Skeletal muscle satellite cell (primary cell): ENCODE data around the gene NPLOC4.

Experiments used
- H3K27me3 ChIP-seq: 2 replicates; pipeline ENCODE4 v1.7.0; 2013; ENCODE audit warnings: low read length; ENCODE audit not compliant: control insufficient read depth, insufficient read depth
- H3K36me3 ChIP-seq: 2 replicates; pipeline ENCODE4 v1.7.0; 2013; ENCODE audit warnings: mild to moderate bottlenecking, control low read depth, low read length; ENCODE audit not compliant: insufficient read depth
- H3K4me1 ChIP-seq: 2 replicates; pipeline ENCODE4 v1.7.0; 2013; ENCODE audit warnings: low read length; ENCODE audit not compliant: control insufficient read depth, insufficient read depth
- H3K4me2 ChIP-seq: 2 replicates; pipeline ENCODE4 v1.7.0; 2013; ENCODE audit warnings: mild to moderate bottlenecking, low read length
- H3K4me3 ChIP-seq: 2 replicates; pipeline ENCODE4 v1.7.0; 2013; ENCODE audit warnings: low read length
- H3K9ac ChIP-seq: 2 replicates; pipeline ENCODE4 v1.7.0; 2013; ENCODE audit warnings: mild to moderate bottlenecking, low read depth, low read length, moderate library complexity
- H3K9me3 ChIP-seq: replicated peaks from 2 replicates; pipeline ENCODE4 v1.7.0; 2013; ENCODE audit warnings: mild to moderate bottlenecking, control low read depth, low read length

The NPLOC4 gene

DNA sequence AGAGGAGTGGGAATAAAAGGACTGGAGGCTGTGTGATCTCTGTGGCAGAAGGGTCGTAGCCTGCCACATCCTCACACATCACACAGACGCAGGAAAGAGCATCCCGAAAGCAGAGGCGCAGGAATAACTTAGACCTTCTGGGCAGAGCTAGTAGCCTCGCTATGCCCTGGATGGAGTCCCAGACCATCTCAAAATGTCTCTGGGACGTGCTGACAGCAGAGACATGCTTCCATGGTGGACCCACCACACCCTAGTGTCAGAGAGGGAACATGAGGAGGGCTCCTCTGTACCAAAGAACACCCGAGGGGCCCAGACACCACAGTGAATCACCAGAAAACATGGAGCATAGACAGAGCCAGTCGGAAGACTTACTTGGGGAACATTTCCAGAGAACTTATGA lies 55.2 kb downstream of the NPLOC4 start:
- H3K36me3 ChIP-seq: peaks cover 58% of the 10 kb centered on the region
- no peak overlapping the region for H3K4me3 ChIP-seq

DNA sequence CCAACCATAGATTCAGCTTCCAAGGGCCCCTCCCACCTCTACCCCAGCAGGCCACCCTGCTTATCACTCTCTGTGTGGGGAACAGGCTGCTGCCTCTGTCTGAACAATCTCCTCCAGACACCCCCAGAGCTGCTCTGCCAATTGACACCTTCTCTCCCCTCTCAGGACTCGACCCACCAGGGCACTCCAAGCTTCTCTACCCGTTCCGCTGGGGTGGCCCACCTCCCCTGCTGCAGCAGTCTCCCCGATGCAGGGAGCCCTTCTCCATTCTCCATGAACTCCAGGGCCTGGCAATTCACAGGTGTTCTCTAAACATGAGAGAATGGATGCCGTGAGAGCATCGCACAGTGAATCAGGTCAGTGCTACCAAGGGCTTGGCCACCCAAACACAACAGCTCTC lies 56.4 kb downstream of the NPLOC4 start:
- H3K9me3 ChIP-seq: no peaks in the 10 kb centered on the region
- H3K36me3 ChIP-seq: peaks cover 51% of the 10 kb centered on the region
- H3K9ac ChIP-seq: no peak overlapping the region
- H3K27me3 ChIP-seq: no peaks in the 10 kb centered on the region
- peaks cover 68% of the 10 kb centered on the region for H3K4me1 ChIP-seq
- no peak overlapping the region for H3K4me3 ChIP-seq
- no peak overlapping the region for H3K4me2 ChIP-seq

More for the DNA sequence above, 55.2 kb downstream of the NPLOC4 start:
- Histone ChIP-seq H3K4me1 (peaks cover 56% of the 10 kb centered on the region), H3K27me3 (no peaks in the 10 kb centered on the region), H3K9me3 (no peaks in the 10 kb centered on the region), H3K9ac (no peak overlapping the region), H3K4me2 (no peak overlapping the region)

DNA sequence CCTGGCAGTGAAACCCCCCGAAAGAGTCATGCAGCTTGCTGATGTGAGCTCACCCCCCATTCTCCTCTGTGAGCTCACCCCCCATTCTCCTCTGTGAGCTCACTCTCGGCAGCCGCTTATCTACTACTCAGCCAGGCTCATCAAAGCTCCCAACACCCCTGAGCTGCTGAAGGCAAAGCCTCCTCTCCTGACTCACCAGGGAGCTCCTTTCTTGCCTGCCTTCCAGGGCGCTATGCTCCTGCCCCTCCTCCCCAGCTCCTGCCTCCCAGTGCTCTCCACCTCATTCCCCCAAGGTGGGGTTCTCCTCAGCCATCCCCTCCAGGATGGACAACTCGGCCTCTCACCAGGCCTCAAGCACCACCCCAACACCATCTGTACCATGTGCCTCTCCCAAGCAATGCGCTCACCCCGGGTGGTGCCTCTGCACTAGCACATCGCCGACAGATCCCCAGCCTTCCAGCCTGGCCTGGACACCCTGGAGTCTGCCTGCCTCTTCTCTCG lies 57.0 kb downstream of the NPLOC4 start:
- Histone ChIP-seq H3K4me1 (peaks cover 70% of the 10 kb centered on the region), H3K36me3 (peaks cover 48% of the 10 kb centered on the region), H3K9ac (no peak overlapping the region), H3K9me3 (no peaks in the 10 kb centered on the region), H3K4me3 (no peak overlapping the region), H3K27me3 (no peaks in the 10 kb centered on the region), H3K4me2 (no peak overlapping the region)

DNA sequence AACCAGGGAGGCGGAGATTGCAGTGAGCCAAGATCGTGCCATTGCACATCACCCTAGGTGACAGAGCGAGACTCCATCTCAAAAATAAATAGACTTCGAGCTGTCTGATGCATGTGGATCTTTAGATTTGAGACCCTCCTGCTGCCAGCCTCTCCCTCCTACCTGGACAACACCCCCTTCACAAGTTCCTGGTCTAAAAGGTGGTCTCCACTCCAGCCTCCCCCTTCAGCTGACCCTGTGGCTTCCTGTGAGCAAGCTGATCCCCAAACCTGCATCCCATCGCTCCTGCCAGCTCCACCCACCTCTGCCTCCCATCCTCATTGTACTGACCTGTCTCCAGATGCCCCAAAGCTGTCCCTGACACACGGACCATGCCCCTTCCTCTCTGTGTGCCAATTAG lies 57.6 kb downstream of the NPLOC4 start:
- H3K4me3 ChIP-seq: no peak overlapping the region
- H3K4me2 ChIP-seq: no peak overlapping the region
- H3K9ac ChIP-seq: no peak overlapping the region
- peaks cover 50% of the 10 kb centered on the region for H3K36me3 ChIP-seq
- H3K27me3 ChIP-seq: no peaks in the 10 kb centered on the region
- peaks cover 70% of the 10 kb centered on the region for H3K4me1 ChIP-seq
- H3K9me3 ChIP-seq: no peaks in the 10 kb centered on the region

DNA sequence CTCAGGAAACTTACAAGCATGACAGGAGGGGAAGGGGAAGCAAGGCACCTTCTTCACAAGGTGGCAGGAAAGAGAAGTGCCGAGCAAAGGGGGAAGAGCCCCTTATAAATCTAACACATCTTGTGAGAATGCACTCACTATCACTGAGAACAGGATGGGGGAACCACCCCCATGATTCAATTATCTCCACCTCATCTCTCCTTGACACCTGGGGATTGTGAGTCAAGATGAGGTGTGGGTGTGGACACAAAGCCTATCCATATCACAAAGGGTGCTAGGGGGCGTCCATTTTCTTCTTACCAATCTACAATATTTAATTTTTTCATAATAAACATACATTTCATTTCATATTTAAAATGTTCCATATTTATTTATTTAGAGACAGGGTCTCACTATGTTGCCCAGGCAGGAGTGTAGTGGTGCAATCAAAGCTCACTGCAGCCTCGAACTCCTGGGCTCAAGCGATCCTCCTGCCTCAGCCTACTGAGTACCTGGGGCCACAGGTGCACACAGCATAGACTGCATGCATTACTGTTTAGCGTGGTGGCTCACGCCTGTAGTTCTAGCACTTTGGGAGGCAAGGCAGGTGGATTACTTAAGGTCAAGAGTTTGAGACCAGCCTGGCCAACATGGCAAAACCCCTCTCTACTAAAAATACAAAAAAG lies 58.2 kb downstream of the NPLOC4 start:
- Histone ChIP-seq H3K4me3 (no peak overlapping the region), H3K4me2 (no peak overlapping the region), H3K9ac (no peak overlapping the region), H3K9me3 (no peaks in the 10 kb centered on the region), H3K27me3 (no peaks in the 10 kb centered on the region), H3K36me3 (peaks cover 49% of the 10 kb centered on the region), H3K4me1 (peaks cover 67% of the 10 kb centered on the region)

DNA sequence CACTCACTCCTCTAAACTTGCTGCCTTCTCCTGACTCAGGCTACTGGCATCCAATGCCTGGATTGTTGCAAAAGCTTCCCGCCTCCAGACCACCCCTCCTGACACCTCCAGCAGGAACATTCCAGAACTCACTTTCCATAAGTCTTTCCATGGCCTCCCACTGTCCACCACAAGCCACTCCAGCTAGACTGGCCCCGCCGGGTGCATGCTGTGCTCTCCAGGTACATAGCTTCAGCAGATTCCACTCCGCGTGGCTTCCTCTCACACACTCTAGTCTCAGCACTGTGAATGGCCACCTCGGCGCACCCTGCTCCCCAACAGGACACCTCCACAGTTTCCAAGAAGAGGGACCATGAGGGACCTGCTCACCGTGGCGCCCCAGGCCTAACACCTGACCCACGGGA lies 58.9 kb downstream of the NPLOC4 start:
- H3K27me3 ChIP-seq: no peaks in the 10 kb centered on the region
- peaks cover 48% of the 10 kb centered on the region for H3K36me3 ChIP-seq
- H3K4me2 ChIP-seq: peak overlapping the region; percentile 41
- H3K9ac ChIP-seq: no peak overlapping the region
- H3K4me3 ChIP-seq: no peak overlapping the region
- H3K4me1 ChIP-seq: peaks cover 63% of the 10 kb centered on the region
- H3K9me3 ChIP-seq: no peaks in the 10 kb centered on the region

DNA sequence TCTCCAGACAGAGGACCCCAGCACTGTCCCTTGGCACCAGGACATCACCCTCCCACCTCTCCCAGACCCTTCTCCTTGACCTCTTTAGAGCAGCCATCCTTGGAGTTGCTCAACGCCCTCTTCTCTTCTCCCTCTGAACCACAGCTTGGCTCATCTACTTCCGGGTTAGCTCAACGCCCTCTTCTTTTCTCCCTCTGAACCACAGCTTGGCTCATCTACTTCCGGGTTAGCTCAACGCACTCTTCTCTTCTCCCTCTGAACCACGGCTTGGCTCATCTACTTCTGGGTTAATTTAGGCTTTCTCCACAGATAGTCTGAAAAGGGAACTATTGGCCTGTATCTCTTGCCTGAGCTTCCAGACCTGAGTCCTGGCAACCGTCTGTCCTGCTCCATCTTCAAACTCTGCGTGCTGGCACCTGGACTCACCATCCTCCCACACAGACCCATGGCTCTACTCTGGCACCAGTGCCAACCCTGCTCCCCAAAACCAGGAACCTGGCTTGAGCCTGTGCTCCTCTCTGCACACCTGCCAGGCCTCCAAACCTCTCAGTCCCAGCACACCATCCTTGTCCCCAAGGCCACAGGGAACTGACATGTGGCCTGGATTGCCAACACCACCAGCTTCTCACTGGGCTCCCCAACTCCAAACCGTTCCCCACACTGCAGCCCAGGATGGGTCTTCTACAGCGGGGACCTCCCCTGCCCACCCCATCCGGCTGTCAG lies 59.5 kb downstream of the NPLOC4 start:
- peaks cover 49% of the 10 kb centered on the region for H3K36me3 ChIP-seq
- peak overlapping the region; percentile 30 for H3K9ac ChIP-seq
- H3K27me3 ChIP-seq: no peaks in the 10 kb centered on the region
- peaks cover 57% of the 10 kb centered on the region for H3K4me1 ChIP-seq
- peak overlapping the region; percentile 41 for H3K4me2 ChIP-seq
- H3K9me3 ChIP-seq: no peaks in the 10 kb centered on the region
- H3K4me3 ChIP-seq: peak overlapping the region; percentile 10

DNA sequence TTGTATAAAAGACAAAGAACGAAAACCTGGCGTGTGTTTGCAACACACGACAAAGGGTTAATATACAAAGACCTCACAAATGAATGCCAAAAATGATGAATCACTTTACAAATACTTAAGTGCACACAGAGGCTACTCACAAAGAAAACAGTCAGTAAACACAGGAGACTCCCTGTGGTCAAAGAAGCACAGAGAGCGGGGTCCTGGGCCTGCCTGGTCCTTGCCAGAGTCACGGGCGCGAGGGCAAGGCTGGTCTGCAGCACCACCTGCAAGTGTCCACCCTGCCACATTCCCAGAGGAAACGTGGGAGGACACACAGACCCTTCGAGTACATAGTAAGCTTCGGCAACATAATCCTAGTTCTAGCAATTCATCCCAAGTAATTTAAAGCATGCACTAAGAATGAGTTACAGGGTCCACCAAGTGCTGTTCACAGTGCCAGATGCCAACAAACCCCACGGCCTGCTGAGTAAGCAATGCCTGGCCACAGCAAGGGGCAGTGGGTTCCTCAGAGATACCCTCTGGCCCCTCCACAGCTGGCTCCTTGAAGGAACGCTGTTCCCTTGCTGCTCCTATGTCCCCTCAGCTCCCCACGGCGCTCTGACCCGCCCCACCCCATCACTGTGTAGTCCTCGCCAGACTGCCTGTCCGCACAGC lies 60.2 kb downstream of the NPLOC4 start:
- H3K4me3 ChIP-seq: peak overlapping the region; percentile 10
- peak overlapping the region; percentile 30 for H3K9ac ChIP-seq
- H3K27me3 ChIP-seq: no peaks in the 10 kb centered on the region
- H3K36me3 ChIP-seq: peaks cover 47% of the 10 kb centered on the region
- H3K9me3 ChIP-seq: no peaks in the 10 kb centered on the region
- peak overlapping the region; percentile 60 for H3K4me2 ChIP-seq
- peaks cover 50% of the 10 kb centered on the region for H3K4me1 ChIP-seq

DNA sequence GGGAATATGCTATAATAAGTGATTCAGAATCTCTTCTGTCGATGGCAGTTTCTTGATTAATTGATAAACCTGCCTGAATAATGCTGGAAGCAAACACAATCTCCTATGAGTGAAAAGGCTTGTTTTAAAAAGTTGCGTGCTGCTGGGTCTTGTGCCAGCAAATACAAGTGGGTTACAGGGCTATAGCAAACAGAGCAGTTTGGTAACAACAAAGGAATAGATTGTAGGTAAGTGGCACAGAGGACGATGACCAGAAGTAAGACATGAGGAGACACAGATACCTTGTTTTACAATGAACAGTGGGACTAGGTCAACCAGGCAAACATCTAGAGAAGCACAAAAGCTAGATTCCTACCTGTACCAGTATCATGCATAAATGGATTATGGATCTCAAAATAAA lies 61.1 kb downstream of the NPLOC4 start:
- Histone ChIP-seq H3K4me1 (peaks cover 47% of the 10 kb centered on the region), H3K36me3 (peaks cover 50% of the 10 kb centered on the region), H3K4me2 (peak overlapping the region; percentile 60), H3K9me3 (no peaks in the 10 kb centered on the region), H3K4me3 (peak overlapping the region; percentile 3), H3K27me3 (no peaks in the 10 kb centered on the region), H3K9ac (no peak overlapping the region)

DNA sequence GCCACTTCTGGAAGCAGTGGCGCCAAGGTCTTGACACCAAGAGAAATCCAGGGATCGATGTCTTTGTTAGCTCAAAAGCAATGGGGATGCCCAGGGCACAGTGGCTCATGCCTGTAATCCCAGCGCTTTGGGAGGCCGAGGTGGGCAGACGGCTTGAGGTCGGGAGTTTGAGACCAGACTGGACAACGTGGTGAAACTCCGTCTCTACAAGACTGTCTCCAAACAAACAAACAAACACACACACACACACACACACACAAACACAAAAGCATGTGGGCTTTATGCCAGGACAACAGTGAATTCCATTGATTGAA lies 62.3 kb downstream of the NPLOC4 start:
- no peaks in the 10 kb centered on the region for H3K27me3 ChIP-seq
- H3K4me2 ChIP-seq: no peak overlapping the region
- no peak overlapping the region for H3K4me3 ChIP-seq
- H3K36me3 ChIP-seq: peaks cover 60% of the 10 kb centered on the region
- no peak overlapping the region for H3K9ac ChIP-seq
- peaks cover 39% of the 10 kb centered on the region for H3K4me1 ChIP-seq
- no peaks in the 10 kb centered on the region for H3K9me3 ChIP-seq

DNA sequence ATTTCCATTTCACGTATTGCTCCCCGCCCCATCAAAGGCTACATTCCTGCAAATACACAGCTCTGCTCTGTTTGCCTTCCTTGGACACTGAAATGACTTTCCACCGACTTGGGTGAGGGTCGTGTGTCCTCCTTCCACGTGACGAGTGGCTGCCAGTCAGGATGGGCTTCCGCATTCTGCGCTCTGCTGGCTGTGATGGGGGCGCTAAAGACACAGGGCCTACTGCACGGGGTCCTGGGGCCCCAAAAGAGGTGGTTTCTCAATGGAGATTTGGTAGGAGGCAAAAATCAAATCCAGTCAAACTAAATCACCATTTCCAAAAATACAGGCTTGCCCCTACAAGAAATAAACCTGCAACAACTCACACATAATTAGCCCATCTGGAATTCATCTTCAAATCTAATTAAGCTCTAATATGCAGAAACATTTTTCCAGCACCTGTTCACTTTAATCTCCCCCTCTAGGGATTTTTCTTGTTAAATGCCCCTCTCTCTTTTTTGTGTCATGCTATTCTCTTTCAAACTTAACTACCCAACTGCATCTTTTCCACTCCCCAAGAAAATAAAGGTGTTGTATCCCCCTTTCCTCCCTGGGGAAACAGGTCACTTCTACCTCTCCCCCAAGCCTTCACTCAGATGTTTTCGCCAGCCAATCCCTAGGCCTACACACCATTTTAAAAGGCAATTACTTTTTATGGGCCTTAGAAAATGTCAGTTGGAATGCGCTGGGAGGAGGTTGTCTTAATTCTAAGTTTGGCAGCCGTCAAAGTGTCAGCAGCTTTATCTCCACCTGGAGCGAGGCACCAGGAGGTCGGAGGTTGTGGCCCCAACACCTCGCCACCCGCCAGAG lies 62.9 kb downstream of the NPLOC4 start:
- Histone ChIP-seq H3K27me3 (no peaks in the 10 kb centered on the region), H3K36me3 (peaks cover 66% of the 10 kb centered on the region), H3K4me3 (no peak overlapping the region), H3K9me3 (no peaks in the 10 kb centered on the region), H3K4me1 (peaks cover 35% of the 10 kb centered on the region), H3K9ac (no peak overlapping the region), H3K4me2 (no peak overlapping the region)
